ENCODE results near the gene ZNF286A.
"Not testable (repeated sequence)": the region's sequence is repeated elsewhere in the genome, so short reads cannot be mapped to it uniquely, and the experiment has no call there.

- TF ChIP-seq CTCF (optimal IDR thresholded peaks at IDR 0.05 in 1 of 3, IDR thresholded peaks at IDR 0.05 in 1 of 3, conservative IDR thresholded peaks at IDR 0.05 in 1 of 3; ENCODE audit: extremely low read depth in 1 of 3, insufficient read depth in 2 of 3, low read length in 3 of 3); EZH2 (IDR thresholded peaks at IDR 0.05; ENCODE audit: low read length): not testable (repeated sequence)
Observed at GRCh38 chr17:15768865-15769533, 69.4 kb downstream of the ZNF286A start.

Measured in keratinocyte (primary cell).